HG02852 (cell line): Measurements from ENCODE around the gene CUL7.

Experiments
- ATAC-seq: cut with Tn5 transposase; IDR thresholded peaks from one replicate; pipeline ENCODE4 v1.9.1; 2021; ENCODE audit warnings: mild to moderate bottlenecking, moderate library complexity; ENCODE audit not compliant: unreplicated experiment

Gene CUL7

GRCh38 chr6:43077981-43078511 lies 24.4 kb upstream of the CUL7 start:
- no peak for ATAC-seq

- no peak for ATAC-seq
Observed at GRCh38 chr6:43077333-43077809, 23.7 kb upstream of the CUL7 start.

GRCh38 chr6:43076464-43077332 lies 23.0 kb upstream of the CUL7 start:
- ATAC-seq: no peak

- ATAC-seq: no peak
Observed at GRCh38 chr6:43075670-43076463, 22.2 kb upstream of the CUL7 start, which contains the start of gene PTK7. Gene PTK7, plus strand, starts transcription at chr6:43076314. Its CDS starts 175 bp downstream, at chr6:43076489.

DNA sequence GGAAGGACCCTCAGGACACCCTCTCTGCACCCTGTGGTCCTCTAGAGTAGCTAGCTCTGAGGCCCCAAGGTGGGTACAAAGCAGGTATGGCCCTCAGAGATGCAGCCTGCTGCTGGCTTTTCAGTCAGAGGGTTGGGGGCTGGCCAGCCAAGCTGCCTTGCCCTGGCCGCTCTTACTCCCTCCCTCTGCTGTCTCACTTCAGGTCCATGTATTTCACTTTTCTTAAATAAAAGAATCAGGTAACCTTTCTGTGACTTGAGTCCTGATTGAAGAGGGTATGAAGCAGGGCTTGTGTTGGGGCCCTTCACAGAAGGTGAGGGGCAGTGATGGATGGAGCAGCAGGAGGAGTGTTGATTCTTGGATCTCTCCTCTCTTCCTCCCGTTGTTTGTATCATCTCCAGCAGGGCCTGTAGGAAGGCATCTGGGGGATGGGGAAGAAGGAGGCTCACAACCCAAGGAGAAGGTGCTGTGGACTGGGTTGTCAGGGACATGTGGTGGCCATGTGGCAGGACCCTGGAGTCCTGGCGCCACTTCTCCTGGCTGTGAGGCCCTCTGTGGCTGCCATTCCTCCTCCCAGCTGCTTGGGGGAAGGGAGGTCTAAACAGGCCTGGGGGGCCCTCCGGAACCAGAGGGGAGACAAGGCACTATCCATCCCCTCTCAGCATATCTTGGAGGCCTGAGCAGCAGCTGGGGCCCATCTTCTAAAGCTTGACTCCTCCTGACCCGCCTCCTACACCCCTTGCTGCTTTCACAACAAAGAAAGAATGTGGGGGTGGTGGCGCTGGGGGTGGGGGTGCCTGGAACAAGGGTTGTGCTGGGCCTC lies 21.4 kb upstream of the CUL7 start:
- no peak for ATAC-seq

DNA sequence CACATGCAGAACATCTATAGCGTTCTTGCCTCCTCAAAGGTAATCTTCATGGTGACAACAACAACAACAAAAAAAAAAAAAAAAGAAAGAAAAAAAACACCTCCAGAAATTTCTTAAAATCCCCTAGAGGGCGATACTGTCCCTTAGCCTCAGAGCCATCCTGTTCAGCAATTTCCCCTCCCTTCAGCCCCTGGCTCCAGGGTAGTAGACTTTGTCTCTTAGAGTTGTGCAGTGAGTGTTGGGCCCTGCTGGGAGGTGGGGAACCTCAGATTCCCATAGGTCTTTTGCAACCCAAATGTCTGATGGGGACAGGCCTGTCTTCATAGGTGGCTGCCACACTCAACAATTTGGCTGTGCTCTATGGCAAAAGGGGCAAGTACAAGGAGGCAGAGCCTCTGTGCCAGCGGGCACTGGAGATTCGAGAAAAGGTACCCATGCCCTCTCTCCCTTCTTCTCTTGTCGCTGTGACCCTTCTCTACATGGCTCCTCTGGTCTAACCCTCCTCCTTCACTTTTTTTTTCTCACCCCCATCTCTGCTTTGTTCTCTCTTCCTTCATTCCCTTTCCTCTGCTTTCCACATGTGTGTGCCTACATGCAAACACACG lies 16.5 kb upstream of the CUL7 start:
- ATAC-seq: no peak

GRCh38 chr6:43062818-43063217 lies 9.2 kb upstream of the CUL7 start:
- no peak for ATAC-seq

GRCh38 chr6:43061861-43062260 lies 8.2 kb upstream of the CUL7 start:
- no peak for ATAC-seq

GRCh38 chr6:43060755-43061633 lies 7.3 kb upstream of the CUL7 start:
- ATAC-seq: no peak

- ATAC-seq: no peak
Observed at GRCh38 chr6:43060034-43060754, 6.5 kb upstream of the CUL7 start.

DNA sequence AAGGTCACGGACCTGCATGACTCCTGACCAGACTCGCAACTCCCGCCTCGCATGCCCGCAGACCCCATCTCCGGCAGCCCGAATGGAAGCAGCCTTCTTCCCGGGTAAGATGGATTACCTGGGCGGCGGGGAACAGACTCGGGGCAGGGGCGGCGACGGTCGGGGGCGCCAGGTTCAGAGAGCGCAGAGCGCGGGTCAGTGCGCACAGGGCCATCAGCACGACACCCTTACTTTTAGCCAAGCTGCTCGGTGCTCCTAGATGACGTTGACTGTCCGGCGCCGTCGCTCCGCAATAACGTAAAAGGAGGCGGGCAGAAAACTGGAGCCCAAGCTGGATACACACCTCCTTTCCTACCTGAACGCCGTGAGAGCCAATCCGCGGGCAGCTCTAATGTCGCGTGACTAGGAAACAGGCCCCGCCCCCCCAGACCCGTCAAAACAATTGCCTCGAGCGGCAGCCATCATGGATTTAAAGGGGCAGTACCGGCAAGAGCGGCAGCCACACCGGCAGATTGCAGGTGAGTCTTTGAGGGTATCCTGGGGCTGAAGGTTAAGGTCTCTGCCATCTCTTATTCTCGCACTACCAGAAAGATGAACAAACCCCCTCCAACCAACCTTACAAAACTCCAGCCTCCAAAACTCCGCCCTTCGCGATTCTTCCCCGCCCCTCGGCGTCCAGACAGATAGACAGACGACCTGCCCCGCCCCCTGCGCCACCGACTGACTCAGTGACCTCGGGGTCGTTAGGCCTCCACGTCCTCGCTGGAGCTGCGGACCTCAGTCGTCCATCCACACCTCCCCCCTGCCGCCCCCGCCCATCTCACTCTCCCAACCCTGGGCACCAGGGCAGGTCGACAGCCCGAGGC lies 5.8 kb upstream of the CUL7 start, which contains the start of the genes KLC4 and MRPL2:
TSS of gene KLC4 (plus strand) at position 464 of the 866 bp plus-strand sequence. CDS start 1,705 bp downstream, outside the sequence.
TSS of gene MRPL2 (minus strand) at position 267 of the 866 bp plus-strand sequence. CDS start at position 214, 53 bp downstream.
- ATAC-seq: peak; percentile 88

DNA sequence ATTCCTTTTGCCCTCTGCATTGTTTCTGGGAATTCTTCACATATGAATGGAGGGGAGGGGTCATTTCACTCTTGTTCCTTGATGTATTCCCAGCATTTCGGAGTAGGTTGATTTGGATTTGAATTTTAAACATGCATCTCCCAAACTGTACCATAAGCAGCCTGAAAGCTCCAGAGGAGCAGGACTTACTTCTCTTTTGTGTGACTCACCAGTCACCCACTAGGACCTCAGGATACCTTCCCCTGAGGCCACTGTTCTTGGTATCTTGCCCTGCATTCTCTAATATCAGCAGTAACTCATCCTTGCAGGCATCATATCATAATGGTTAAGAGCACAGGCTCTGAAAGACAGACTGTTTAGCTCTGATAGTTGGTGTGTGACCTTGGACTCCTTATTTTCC lies 4.9 kb upstream of the CUL7 start:
- no peak for ATAC-seq

DNA sequence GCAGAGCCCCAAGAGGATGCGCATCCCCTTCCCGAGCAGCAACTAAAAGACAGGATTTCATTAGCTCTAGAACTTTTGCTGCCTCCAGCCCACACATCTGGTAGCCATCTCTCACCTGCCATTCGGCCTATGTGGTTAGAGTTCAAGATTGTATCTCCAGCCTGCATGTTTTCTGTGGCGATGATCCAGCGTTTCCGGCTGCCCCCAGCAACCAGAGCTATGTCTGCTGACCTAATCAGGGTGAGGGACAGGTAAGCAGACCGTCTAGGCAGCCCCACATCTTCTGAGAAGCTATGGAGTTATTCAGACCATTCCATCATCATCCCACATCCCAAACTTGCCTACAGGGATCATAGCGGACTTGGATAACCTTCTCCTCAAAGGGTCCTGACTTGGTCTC lies 2.3 kb upstream of the CUL7 start:
- ATAC-seq: no peak

DNA sequence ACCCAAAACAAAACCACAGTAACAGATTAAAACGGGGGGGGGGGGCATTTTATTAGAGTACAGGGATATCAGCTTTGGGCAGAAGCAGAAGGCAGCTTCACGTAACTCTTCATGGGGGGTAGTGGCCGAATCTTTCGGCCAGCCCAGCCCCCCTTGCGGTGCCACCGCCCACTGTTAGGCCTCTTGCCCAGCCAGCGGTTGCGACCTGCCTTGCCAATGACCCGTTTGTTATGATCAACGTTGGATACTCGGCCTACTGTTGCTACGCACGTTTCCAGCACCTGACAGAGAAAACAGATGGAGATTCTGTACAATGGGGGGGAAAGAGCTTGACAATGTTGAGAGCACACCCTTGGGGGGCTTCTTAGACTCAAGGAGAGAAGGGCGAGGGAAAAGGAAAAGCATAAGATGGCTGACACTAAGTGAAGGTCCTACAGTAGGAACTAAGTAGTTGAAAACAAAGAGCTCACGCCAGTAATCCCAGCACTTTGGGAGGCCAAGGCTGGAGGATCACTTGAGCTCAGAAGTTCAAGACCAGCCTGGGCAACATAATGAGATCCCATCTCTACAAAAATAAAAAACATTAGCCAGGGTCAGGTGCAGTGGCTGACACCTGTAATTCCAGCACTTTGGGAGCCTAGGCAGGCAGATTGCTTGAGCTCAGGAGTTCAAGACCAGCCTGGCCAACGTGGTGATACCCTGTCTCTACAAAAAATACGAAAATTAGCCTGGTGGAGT lies 724 bp upstream of the CUL7 start:
- ATAC-seq: no peak

GRCh38 chr6:43052842-43053544 lies 658 bp downstream of the CUL7 start:
- peak; percentile 20 for ATAC-seq

DNA sequence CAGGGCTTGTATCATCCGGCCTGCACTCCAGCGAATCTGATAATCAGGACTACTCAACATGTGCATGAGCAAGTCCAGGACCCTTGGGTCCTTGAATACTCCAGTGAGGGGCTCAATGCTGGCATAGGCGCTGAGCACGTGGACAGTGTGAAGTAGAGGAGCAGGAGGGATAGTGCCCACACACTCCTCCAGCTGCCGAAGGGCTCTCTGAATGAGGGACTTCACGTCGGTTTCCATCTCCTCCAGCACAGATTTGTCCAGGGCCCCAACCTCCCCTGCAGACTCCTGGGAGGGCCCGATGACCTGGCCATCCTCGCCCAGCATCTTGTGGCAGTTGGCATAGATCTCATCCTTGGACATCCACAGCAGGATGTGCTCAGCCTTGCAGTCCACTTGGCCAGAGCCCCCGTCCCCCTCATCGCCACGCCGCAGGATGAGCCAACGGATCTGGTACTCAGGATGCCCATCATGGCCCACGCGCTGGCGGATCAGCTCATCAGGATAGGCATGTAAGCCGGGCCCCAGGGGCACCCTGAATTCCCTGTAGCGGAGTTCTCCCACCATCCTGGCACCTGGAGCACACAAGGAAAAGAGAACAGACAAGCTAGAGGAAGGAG lies 1.3 kb downstream of the CUL7 start:
- no peak for ATAC-seq
